DOHH2 (cell line): Measurements from ENCODE around the gene SLC27A1.

Experiments used
- H3F3A ChIP-seq: fragments of 200-600 bp; sonication (generic), shearing (Covaris generic); 2 replicates; pipeline ENCODE4 v1.6.0; 2016; ENCODE audit warnings: antibody characterized with exemption, mild to moderate bottlenecking; ENCODE audit not compliant: control insufficient read depth, insufficient read depth
- H3K27ac ChIP-seq: fragments of 200-600 bp; sonication (generic); 2 replicates; pipeline ENCODE4 v1.5.1; 2014; ENCODE audit warnings: low read depth, mild to moderate bottlenecking, low read length, moderate library complexity
- H3K27me3 ChIP-seq: fragments of 200-600 bp; sonication (generic); 2 replicates; pipeline ENCODE4 v1.6.1; 2014; ENCODE audit warnings: mild to moderate bottlenecking, low read length, mixed read lengths; ENCODE audit not compliant: control insufficient read depth
- H3K36me3 ChIP-seq: fragments of 200-600 bp; sonication (generic); 2 replicates; pipeline ENCODE4 v1.6.1; 2014; ENCODE audit warnings: mild to moderate bottlenecking, low read length, moderate library complexity, mixed read lengths; ENCODE audit not compliant: control insufficient read depth
- H3K4me1 ChIP-seq: fragments of 200-600 bp; sonication (generic); 2 replicates; pipeline ENCODE4 v1.6.1; 2014; ENCODE audit warnings: mild to moderate bottlenecking, low read length, mixed read lengths; ENCODE audit not compliant: control insufficient read depth
- H3K4me2 ChIP-seq: fragments of 200-600 bp; sonication (generic); 2 replicates; pipeline ENCODE4 v1.6.0; 2014; ENCODE audit warnings: mild to moderate bottlenecking, low read length, moderate library complexity
- H3K4me3 ChIP-seq: fragments of 200-600 bp; sonication (generic); 2 replicates; pipeline ENCODE4 v1.5.1; 2014; ENCODE audit warnings: mild to moderate bottlenecking, low read length, mixed read lengths
- H3K79me2 ChIP-seq: fragments of 200-600 bp; sonication (generic); 2 replicates; pipeline ENCODE4 v1.6.1; 2014; ENCODE audit warnings: mild to moderate bottlenecking, low read length, mixed read lengths; ENCODE audit not compliant: control insufficient read depth
- H3K9me2 ChIP-seq: fragments of 200-600 bp; sonication (generic); replicated peaks from 2 replicates; pipeline ENCODE4 v1.6.1; 2014; ENCODE audit warnings: mild to moderate bottlenecking, low read length, mixed read lengths; ENCODE audit not compliant: control insufficient read depth
- H3K9me3 ChIP-seq: fragments of 200-600 bp; sonication (generic); 2 replicates; pipeline ENCODE4 v1.6.1; 2014; ENCODE audit warnings: antibody characterized with exemption, low read length, mixed read lengths; ENCODE audit not compliant: control insufficient read depth, insufficient read depth
- H4K20me1 ChIP-seq: fragments of 200-600 bp; sonication (generic); 2 replicates; pipeline ENCODE4 v1.6.0; 2014; ENCODE audit warnings: low read depth, mild to moderate bottlenecking, antibody characterized with exemption, low read length, moderate library complexity; ENCODE audit not compliant: control insufficient read depth, insufficient read depth
- EZH2phosphoT487 ChIP-seq: fragments of 200-600 bp; sonication (generic); IDR thresholded peaks from 2 replicates; pipeline ENCODE4 v1.6.1; 2017; ENCODE audit warnings: borderline replicate concordance, mild to moderate bottlenecking, antibody characterized with exemption, low read length, moderate library complexity, mixed read lengths
- TF ChIP-seq, protein P1 (sequence below): fragments of 200-600 bp; sonication (generic); IDR thresholded peaks from one replicate; pipeline ENCODE4 v1.5.1; 2014; ENCODE audit warnings: antibody characterized with exemption, mild to moderate bottlenecking, low read depth, low read length; ENCODE audit not compliant: poor library complexity, severe bottlenecking

SLC27A1 gene

DNA sequence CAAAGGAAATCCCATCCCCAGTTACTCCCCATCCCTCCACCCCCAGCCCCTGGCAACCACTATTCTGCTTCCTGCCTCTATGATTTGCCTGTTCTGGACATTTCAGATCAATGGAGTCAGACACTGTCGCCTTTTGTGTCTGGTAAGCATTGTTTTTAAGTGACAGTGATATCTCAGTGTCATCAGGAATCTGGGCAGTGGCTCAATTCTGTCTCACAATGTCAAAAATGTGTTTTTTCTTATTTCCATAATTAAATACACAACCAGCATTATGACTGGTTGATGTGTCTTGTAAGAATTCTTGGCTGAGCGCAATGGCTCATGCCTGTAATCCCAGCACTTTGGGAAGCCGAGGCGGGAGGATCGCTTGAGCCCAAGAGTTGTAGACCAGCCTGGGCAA lies 21.0 kb downstream of the SLC27A1 start:
- no peaks in the 10 kb centered on the region for H3K27me3 ChIP-seq
- H4K20me1 ChIP-seq = no peaks in the 10 kb centered on the region
- no peaks in the 10 kb centered on the region for H3K9me2 ChIP-seq
- no peaks in the 10 kb centered on the region; the same call in 1 of the 2 replicates for H3F3A ChIP-seq
- H3K9me3 ChIP-seq = no peaks in the 10 kb centered on the region
- H3K79me2 ChIP-seq = no peaks in the 10 kb centered on the region
- peaks cover 27% of the 10 kb centered on the region for H3K4me1 ChIP-seq
- H3K36me3 ChIP-seq = no peaks in the 10 kb centered on the region
- no peak overlapping the region for H3K27ac ChIP-seq
- no peak overlapping the region for H3K4me2 ChIP-seq
- no peak for TF ChIP-seq EZH2phosphoT487
- TF ChIP-seq, protein P1, sequence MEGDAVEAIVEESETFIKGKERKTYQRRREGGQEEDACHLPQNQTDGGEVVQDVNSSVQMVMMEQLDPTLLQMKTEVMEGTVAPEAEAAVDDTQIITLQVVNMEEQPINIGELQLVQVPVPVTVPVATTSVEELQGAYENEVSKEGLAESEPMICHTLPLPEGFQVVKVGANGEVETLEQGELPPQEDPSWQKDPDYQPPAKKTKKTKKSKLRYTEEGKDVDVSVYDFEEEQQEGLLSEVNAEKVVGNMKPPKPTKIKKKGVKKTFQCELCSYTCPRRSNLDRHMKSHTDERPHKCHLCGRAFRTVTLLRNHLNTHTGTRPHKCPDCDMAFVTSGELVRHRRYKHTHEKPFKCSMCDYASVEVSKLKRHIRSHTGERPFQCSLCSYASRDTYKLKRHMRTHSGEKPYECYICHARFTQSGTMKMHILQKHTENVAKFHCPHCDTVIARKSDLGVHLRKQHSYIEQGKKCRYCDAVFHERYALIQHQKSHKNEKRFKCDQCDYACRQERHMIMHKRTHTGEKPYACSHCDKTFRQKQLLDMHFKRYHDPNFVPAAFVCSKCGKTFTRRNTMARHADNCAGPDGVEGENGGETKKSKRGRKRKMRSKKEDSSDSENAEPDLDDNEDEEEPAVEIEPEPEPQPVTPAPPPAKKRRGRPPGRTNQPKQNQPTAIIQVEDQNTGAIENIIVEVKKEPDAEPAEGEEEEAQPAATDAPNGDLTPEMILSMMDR = no peak
- H3K4me3 ChIP-seq = no peak overlapping the region

DNA sequence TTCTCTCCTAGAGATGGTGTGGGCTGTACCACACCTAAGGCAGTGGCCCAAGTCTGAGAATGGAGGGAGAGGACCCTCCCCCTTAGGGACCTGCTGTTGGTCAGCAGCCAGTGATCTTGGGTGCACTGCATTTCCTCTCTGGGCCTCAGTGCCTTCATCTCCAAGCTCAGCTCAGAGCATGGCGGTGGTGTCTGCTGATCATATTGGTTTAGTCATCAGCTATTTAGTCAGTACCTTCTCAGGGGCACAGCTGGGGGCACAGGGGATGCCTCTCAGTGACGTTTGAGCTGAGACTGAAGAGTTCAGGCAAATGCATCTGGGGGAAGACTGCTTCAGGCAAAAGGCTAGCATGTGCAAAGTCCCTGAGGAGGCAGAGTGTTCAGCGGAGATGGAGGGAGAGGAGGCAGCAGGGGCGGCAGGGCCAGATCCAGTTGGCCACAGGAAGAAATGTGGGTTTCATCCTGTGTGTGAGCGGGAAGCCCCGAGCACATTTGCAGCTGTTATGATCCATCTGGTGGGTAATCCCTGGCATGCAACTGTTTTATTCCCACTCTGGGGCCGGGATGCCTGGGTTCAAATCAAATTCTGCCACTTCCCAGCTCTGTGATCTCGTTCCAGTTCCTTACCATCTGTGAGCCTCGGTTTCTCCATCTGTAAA lies 25.4 kb downstream of the SLC27A1 start:
- Histone ChIP-seq H3K4me3 (no peak overlapping the region), H3K27me3 (no peaks in the 10 kb centered on the region), H4K20me1 (no peaks in the 10 kb centered on the region), H3K27ac (no peak overlapping the region), H3F3A (no peaks in the 10 kb centered on the region; the same call in 1 of the 2 replicates), H3K4me2 (no peak overlapping the region; the same call in 1 of the 2 replicates), H3K9me2 (no peaks in the 10 kb centered on the region), H3K9me3 (no peaks in the 10 kb centered on the region), H3K36me3 (no peaks in the 10 kb centered on the region), H3K4me1 (peaks cover 24% of the 10 kb centered on the region), H3K79me2 (no peaks in the 10 kb centered on the region)
- TF ChIP-seq, protein P1 = no peak
- no peak for TF ChIP-seq EZH2phosphoT487

DNA sequence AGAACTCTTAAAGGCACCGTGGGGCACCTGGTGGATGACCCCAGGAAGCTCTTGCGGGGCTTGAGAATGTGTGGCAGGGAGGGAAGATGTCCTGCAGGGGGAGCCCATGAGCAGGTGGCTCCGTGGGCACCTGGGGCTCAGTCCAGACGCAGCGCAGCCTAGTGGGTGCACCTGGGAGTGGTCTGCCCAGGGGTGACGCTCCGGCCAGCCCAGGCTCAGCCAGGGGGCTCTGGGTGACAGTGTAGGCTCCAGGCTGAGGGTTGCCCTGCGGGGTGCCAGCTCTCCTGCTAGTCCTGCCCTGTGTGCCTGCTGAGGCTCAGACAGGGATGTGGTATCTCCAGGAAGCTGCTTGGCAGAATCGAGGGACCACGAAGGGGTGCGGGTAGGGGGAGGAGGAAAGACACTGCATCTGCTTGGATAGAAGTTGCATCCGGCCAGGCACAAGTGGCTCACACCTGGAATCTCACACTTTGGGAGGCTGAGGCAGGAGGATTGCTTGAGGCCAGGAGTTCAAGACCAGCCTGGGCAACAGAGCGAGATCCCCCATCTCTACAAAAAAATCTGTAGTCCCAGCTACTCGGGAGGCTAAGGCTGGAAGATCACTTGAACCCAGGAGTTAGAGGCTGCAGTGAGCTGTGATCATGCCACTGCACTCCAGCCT lies 26.1 kb downstream of the SLC27A1 start:
- Histone ChIP-seq H3K27me3 (no peaks in the 10 kb centered on the region), H3F3A (no peaks in the 10 kb centered on the region; the same call in 1 of the 2 replicates), H3K4me1 (peaks cover 24% of the 10 kb centered on the region), H3K27ac (no peak overlapping the region), H3K9me3 (no peaks in the 10 kb centered on the region), H4K20me1 (no peaks in the 10 kb centered on the region), H3K79me2 (no peaks in the 10 kb centered on the region), H3K36me3 (no peaks in the 10 kb centered on the region), H3K4me2 (peak overlapping the region; percentile 32), H3K4me3 (no peak overlapping the region), H3K9me2 (no peaks in the 10 kb centered on the region)
- TF ChIP-seq, protein P1 = peak; percentile 100
- TF ChIP-seq EZH2phosphoT487 = no peak
